GM18907 (cell line): ENCODE results near the gene GREM2.

Experiments
- ATAC-seq: cut with Tn5 transposase; IDR thresholded peaks from one replicate; pipeline ENCODE4 v1.9.1; 2021; ENCODE audit warnings: mild to moderate bottlenecking, moderate library complexity; ENCODE audit not compliant: unreplicated experiment

Gene GREM2

DNA sequence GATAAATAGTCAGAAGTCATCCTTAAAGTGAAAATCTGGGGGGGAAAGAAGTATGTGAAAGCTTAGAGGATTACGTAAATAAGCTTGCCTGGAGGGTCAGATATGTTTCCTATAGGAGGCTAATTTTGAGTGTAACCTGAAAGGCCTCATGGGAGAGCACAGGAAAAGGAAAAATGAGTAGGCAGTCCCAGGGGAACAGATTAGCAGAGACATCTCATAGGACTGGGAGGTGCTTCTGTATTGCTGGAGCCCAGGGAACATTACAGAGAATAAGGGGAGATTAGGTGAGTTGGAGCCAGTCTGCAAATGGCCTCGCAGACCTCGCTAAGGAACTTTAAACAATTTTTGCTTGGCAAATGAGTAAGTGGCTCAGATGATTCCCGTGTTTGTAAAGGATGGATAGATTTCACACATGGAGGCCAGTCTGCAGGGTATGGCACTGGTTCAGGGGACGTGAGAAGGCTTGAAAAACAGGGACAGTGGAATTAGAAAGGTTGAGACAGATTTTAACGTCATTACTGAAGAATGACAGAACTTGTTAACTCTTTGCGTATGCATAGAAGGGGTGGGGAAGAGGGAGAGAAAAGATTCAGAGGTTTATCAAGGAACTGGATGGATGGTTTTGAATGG lies 149.1 kb downstream of the GREM2 start:
- no peak for ATAC-seq

DNA sequence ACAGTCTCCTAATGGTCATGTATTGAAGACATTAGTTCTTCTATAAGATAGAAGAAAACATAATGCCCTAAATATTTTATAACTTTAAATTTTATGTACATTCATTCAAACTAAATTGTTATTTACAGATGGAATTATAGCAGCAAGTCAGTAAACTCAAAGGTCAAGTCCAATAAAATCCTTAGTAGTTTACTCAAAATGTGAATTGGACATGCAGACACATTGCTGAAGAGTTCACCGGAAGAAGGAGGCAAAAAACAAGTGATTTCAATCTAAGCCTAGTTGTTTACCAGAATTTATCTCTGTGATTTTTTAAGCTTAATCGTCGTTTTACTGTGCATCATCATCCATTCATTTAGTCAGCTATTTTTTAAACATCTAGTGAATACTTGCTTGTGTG lies 149.7 kb downstream of the GREM2 start:
- no peak for ATAC-seq

- no peak for ATAC-seq
Observed at GRCh38 chr1:240457203-240457602, 154.8 kb downstream of the GREM2 start.

DNA sequence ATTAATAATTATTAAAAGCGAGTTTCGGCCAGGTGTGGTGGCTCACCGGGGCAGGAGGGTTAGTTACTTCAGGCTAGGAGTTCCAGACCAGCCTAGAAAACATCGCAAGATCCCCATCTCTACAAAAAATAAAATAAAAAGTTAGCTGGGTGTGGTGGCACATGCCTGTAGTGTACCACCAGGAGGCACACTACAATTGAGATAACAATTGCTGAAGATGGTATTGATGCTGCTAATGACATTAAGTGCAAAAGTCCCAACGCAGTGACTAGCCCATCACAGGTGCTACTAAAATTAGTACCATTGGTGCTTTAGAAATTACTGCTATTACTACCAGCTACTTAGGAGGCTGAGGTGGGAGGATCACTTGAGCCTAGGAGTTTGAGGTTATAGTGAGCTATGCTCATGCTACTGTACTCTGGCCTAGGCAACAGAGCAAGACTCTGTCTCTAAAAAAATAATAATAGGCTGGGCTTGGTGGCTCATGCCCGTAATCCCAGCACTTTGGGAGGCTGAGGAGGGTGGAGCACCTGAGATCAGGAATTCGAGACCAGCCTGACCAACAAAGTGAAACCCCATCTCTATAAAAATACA lies 156.6 kb downstream of the GREM2 start:
- ATAC-seq = peak; percentile 68

DNA sequence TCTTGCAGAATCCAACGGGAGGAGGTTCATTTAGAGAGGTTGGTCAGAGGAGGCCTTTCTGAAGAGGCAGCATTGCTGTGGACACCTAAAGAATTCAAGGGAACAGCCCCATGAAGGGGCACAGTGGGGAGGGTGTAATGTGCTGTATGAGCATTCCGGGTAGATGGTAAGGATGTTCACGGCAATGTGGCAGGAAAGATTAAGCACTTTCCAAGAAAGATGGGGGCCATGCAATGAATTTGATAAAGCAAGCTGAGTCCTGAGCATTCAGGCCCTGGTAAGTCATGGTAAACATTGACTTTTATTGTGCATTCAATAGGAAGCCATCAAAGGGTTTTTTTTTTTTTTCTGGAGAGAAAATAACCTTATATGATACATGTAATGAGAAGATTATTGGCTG lies 166.6 kb downstream of the GREM2 start:
- no peak for ATAC-seq

GRCh38 chr1:240441669-240442068 lies 170.3 kb downstream of the GREM2 start:
- no peak for ATAC-seq
